HG03175 (cell line): ENCODE data around the gene FGD3.

ENCODE experiments used
- ATAC-seq: cut with Tn5 transposase; IDR thresholded peaks from one replicate; pipeline ENCODE4 v1.9.1; 2021; ENCODE audit warnings: mild to moderate bottlenecking, moderate library complexity; ENCODE audit not compliant: unreplicated experiment

The FGD3 gene

GRCh38 chr9:92954886-92955285, 7.6 kb downstream of the FGD3 start:
- ATAC-seq, result no peak

GRCh38 chr9:92960561-92961290, 13.4 kb downstream of the FGD3 start:
- no peak for ATAC-seq

GRCh38 chr9:92961627-92962302, 14.4 kb downstream of the FGD3 start:
- ATAC-seq, result no peak

- ATAC-seq, result no peak
Observed at GRCh38 chr9:92962303-92962649, 15.0 kb downstream of the FGD3 start.

DNA sequence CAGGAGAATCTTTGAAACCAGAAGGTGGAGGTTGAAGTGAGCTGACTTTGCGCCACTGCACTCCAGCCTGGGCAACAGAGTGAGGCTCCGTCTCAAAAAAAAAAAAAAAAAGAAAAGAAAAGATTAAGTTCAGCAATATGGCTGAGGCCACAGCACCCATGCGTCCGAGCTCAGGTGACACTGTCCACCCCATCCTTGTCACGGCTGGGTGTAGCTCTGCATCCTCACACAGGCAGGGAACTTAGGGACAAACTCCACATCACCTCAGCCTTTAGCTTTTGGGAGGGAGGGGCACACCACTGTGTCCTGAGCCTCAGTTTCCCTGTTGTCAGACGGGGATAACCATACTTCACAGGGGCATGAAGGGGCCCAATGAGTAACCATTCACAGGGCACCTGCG, 15.5 kb downstream of the FGD3 start:
- no peak for ATAC-seq

DNA sequence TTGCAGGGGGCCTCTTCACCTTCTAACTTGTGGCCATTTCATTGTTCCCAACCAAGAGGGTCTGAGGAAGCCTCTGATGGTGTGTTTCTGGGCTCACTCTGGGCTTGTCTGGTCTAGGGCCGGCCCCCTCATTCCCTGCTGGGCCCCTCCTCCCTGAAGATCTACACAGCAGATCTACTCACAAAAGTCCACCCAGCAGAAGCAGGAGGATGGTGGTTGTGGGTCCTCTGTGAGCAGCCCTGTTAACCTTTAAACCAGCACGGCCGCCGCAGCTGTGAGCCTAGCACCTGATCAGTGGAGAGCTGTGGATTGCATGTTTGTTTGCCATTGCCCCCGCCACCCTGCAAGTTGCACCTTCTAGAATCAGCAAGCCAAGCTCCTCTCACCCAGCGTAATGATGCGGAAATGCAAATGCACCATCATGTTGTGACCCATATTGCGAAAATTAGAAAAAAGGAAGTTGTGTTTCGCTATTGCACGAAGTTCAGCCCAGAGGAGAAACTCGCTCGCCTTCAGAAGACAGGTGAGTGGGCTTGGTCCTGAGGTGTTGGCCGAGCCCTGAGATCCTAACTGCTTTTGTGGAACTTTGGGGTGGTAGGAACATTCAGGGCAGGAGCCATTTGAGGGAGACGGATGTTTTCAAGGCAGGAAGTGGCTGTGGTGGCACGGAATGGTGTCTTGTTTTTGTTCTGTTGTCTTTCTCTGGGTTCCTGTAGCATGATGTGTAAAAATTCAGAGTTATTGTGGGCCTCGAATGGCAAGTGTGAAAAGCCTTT, 16.7 kb downstream of the FGD3 start:
- peak; percentile 89 for ATAC-seq

DNA sequence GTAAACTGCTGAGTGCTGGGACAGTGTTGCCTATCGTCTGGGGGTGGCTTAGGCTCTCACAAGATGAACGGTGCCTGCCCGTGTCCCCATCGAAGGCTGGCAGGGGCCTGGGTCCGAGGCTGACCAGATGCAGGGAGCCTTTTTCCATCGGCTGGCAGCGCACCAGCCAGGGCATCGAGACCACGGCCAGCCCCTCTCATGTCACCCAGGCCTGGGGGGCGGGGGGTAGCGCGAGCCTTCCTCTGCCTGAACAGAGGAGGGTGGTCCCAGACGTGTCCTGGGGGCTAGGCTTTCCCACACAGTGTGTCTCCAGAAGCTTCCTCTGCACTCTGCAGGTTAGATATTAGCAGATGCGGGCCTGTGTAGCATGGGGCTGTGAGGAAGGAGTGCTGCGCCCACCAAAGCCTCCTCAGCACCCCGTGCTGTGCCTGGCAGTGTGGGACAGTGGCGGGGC, 17.3 kb downstream of the FGD3 start:
- no peak for ATAC-seq

GRCh38 chr9:92965061-92965758, 17.9 kb downstream of the FGD3 start:
- no peak for ATAC-seq

- no peak for ATAC-seq
Observed at GRCh38 chr9:92965759-92966517, 18.6 kb downstream of the FGD3 start.

GRCh38 chr9:92966518-92966800, 19.1 kb downstream of the FGD3 start:
- ATAC-seq, result no peak

DNA sequence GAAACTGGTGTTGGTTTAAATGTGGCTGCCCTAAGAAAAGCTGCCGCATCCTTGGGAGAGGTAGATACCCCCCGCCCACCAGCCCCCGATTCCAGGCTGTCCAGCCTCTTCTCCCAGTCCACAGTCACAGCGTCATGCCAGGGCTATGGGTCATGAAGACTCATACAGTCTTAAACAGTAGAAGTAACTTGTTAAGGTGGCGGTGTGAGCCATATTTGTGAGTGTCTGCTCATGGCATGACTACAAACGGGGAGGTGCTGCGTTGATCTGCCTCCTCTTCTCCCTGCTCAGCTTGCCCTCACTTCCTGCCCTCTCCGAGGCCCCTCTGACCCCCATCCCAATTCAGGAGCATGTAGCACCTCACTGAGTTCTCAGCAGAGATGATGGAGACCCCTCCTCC, 20.8 kb downstream of the FGD3 start:
- ATAC-seq, result no peak

DNA sequence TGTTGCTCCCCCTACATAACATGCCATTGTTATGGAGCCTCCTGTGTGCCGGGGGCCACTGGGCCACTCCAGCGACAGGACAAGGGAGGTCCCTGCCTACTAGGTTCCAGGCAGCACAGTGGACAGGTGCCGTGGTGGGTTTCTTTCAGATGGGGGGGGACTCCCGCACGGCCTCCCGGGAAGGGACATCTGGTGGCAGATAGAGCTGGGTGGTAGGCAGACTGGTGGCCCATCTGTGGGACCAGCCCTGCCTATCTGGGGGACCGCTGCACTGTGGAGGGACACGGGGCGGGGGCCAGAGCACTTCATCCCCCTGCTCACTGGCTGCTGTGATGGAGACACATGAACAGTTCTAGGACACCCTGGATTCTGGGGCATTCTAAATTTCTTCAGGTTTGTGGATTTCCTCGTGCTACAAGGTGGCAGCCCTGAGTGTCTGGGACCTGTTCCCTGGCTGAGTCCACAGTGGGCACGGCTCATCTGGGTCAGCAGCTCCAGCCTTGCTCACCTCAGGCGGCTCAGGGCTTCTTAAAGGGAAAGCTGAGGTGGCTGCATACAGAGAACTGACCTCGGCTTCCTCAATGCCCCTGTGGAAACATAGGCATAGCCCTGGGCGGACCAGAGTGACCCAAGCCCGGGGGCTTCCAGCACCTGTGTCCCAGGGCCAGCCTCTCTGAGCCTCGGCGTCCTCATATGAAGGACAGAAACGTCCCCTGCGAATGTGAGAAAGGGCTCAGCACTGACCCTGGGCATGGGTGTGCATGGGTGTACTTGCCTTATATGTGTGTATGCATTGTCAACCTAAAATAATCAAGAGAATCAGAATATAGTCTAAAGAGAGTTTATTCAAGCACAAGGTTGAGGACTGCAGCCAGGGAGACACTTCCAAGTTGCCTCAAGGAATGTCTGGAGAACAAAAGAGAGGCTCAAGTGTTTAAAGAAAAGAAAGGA, 22.5 kb downstream of the FGD3 start:
- ATAC-seq, result no peak

GRCh38 chr9:92970467-92970923, 23.2 kb downstream of the FGD3 start:
- no peak for ATAC-seq

GRCh38 chr9:92971121-92971520, 23.8 kb downstream of the FGD3 start:
- no peak for ATAC-seq

- no peak for ATAC-seq
Observed at GRCh38 chr9:92971776-92972175, 24.5 kb downstream of the FGD3 start.

- ATAC-seq, result no peak
Observed at GRCh38 chr9:92973700-92974099, 26.4 kb downstream of the FGD3 start.

GRCh38 chr9:92974161-92974661, 26.9 kb downstream of the FGD3 start:
- no peak for ATAC-seq

DNA sequence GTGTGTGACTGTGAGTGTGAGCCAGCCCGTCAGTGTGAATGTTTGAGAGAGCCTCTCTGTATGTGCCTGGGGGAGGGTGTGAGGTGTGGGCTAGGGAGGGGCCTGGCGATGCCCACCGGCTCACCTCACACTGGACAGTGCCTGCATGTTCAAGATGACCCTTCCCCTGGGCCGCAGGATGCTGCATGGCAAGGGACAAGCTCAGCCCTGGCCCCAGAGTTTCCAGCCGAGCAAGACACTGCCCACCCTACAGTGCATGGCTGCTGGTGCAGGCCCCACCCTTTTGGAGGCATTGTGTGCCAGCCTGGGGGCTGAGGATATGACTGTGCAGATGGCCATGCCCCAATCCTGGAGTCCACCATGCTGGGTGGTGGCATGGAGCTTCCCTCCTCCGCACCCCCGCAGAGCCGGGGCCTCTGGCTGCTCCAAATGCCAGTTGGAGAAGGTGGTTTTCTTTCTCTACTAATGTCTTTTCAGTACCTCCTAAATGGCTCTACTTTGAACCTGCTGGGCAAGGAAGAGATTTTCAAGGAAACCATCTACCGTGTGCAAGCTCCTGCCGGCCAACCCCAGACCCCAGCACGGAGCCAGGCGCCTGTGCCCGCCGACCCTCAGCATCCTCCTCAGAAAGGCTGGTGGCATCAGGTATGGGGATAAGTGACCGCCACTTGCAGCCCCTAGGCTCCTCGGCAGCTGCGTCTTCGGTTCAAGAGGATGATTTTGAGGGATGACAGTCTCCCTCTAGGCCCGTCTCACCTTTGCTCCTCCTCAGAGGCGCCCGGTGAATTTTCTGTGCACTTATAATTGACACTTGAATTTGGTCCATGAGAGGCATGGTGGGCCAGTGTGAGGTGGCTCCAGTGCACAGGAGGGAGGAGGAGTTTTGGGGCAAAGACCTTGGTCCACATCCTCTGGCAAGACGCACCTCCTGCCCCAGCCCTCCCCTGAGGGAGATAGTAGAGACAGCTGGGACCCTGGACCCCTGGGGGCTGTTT, 27.7 kb downstream of the FGD3 start:
- ATAC-seq, result no peak
